ENCODE measurements around the gene RUNX3.

Gene RUNX3

GRCh38 chr1:24899581-24900485 lies 30.2 kb downstream of the RUNX3 start:
- intact Hi-C loops (cut with DNase I; ENCODE audit: low total_unique reads): no loop called here
- DNase-seq: peak; percentile 5 to 34

GRCh38 chr1:24898909-24899439 lies 31.1 kb downstream of the RUNX3 start:
- H3K27ac ChIP-seq: no peak overlapping the region
- intact Hi-C loops (cut with DNase I; ENCODE audit: low total_unique reads): no loop called here
- H3K36me3 ChIP-seq: peaks cover 0 to 14% (median 0%) of the 10 kb centered on the region in 3 donors
- no peak overlapping the region for H3K4me3 ChIP-seq
- no peaks in the 10 kb centered on the region for H3K4me1 ChIP-seq
- H3K27me3 ChIP-seq: peaks cover 0 to 57% of the 10 kb centered on the region in 2 donors
- peak in 1 of 2 donors; percentile 55 for DNase-seq
- TF ChIP-seq CTCF (IDR thresholded peaks at IDR 0.05): no peak
- H3K9me3 ChIP-seq: no peaks in the 10 kb centered on the region

More at GRCh38 chr1:24899581-24900485, 30.2 kb downstream of the RUNX3 start:
- no peaks in the 10 kb centered on the region for H3K4me1 ChIP-seq
- H3K27ac ChIP-seq: no peak overlapping the region
- H3K27me3 ChIP-seq: peaks cover 0 to 65% of the 10 kb centered on the region in 2 donors
- no peak overlapping the region for H3K4me3 ChIP-seq
- H3K36me3 ChIP-seq: peaks cover 0 to 20% (median 0%) of the 10 kb centered on the region in 3 donors
- no peak for TF ChIP-seq CTCF (IDR thresholded peaks at IDR 0.05)
- no peaks in the 10 kb centered on the region for H3K9me3 ChIP-seq

GRCh38 chr1:24898152-24898908 lies 31.7 kb downstream of the RUNX3 start:
- peak; percentile 25 to 60 for DNase-seq
- H3K4me1 ChIP-seq: no peaks in the 10 kb centered on the region
- H3K36me3 ChIP-seq: peaks cover 0 to 10% (median 0%) of the 10 kb centered on the region in 3 donors
- no peak overlapping the region for H3K4me3 ChIP-seq
- H3K9me3 ChIP-seq: no peaks in the 10 kb centered on the region
- H3K27ac ChIP-seq: no peak overlapping the region
- peak; percentile 43 to 68 for TF ChIP-seq CTCF (IDR thresholded peaks at IDR 0.05)
- intact Hi-C loops (cut with DNase I; ENCODE audit: low total_unique reads): no loop called here
- peaks cover 0 to 50% of the 10 kb centered on the region in 2 donors for H3K27me3 ChIP-seq

- H3K36me3 ChIP-seq: peaks cover 0 to 10% (median 0%) of the 10 kb centered on the region in 3 donors
- DNase-seq: peak; percentile 7 to 58
- H3K9me3 ChIP-seq: peaks cover 0 to 4% (median 0%) of the 10 kb centered on the region in 3 donors
- intact Hi-C loops (cut with DNase I; ENCODE audit: low total_unique reads): no loop called here
- peaks cover 0 to 45% of the 10 kb centered on the region in 2 donors for H3K27me3 ChIP-seq
- H3K4me3 ChIP-seq: no peak overlapping the region
- TF ChIP-seq CTCF (IDR thresholded peaks at IDR 0.05): no peak
- no peaks in the 10 kb centered on the region for H3K4me1 ChIP-seq
- no peak overlapping the region for H3K27ac ChIP-seq
Measured at GRCh38 chr1:24897263-24898151, 32.6 kb downstream of the RUNX3 start.

All from tibial artery (tissue), 4 donors.